OCI-LY1 (cell line): ENCODE results near the gene AKT3.

ENCODE experiments used
- H2AFZ ChIP-seq: fragments of 200-600 bp; sonication (generic), shearing (Covaris generic); 2 replicates; pipeline ENCODE4 v1.6.0; 2014; ENCODE audit warnings: antibody characterized with exemption, mild to moderate bottlenecking, low read length
- H3F3A ChIP-seq: fragments of 200-600 bp; sonication (generic), shearing (Covaris generic); 2 replicates; pipeline ENCODE4 v1.6.0; 2014; ENCODE audit warnings: mild to moderate bottlenecking, antibody characterized with exemption, low read length, moderate library complexity; ENCODE audit not compliant: insufficient read depth
- H3K27ac ChIP-seq: fragments of 200-600 bp; sonication (generic); 2 replicates; pipeline ENCODE4 v1.5.1; 2014; ENCODE audit warnings: low read length, mixed run types, mild to moderate bottlenecking, low read depth; ENCODE audit not compliant: poor library complexity, severe bottlenecking
- H3K27me3 ChIP-seq: fragments of 200-600 bp; sonication (generic); 2 replicates; pipeline ENCODE4 v1.6.0; 2014; ENCODE audit warnings: antibody characterized with exemption, mild to moderate bottlenecking, low read length, moderate library complexity; ENCODE audit not compliant: insufficient read depth
- H3K36me3 ChIP-seq: fragments of 200-600 bp; sonication (generic); 2 replicates; pipeline ENCODE4 v1.6.1; 2014; ENCODE audit warnings: mild to moderate bottlenecking, antibody characterized with exemption, low read length, moderate library complexity, mixed read lengths; ENCODE audit not compliant: insufficient read depth
- H3K4me1 ChIP-seq: fragments of 200-600 bp; sonication (generic); 2 replicates; pipeline ENCODE4 v1.5.1; 2014; ENCODE audit warnings: mild to moderate bottlenecking, low read length, moderate library complexity; ENCODE audit not compliant: insufficient read depth, severe bottlenecking
- H3K4me2 ChIP-seq: fragments of 200-600 bp; sonication (generic), shearing (Covaris generic); 2 replicates; pipeline ENCODE4 v1.6.1; 2014; ENCODE audit warnings: low read length
- H3K4me3 ChIP-seq: fragments of 200-600 bp; sonication (generic); 2 replicates; pipeline ENCODE4 v1.5.1; 2014; ENCODE audit warnings: low read length, low read depth, mild to moderate bottlenecking, mixed read lengths; ENCODE audit not compliant: poor library complexity, severe bottlenecking
- H3K79me2 ChIP-seq: fragments of 200-600 bp; shearing (Covaris generic); 2 replicates; pipeline ENCODE4 v1.6.1; 2016; ENCODE audit warnings: mixed run types, low read length, mixed read lengths; ENCODE audit not compliant: insufficient read depth
- H3K9ac ChIP-seq: fragments of 200-600 bp; sonication (generic), shearing (Covaris generic); 2 replicates; pipeline ENCODE4 v1.6.1; 2014; ENCODE audit warnings: mild to moderate bottlenecking, low read length, mixed read lengths
- H3K9me2 ChIP-seq: fragments of 200-600 bp; sonication (generic), shearing (Covaris generic); 2 replicates; pipeline ENCODE4 v1.6.1; 2014; ENCODE audit warnings: low read depth, mild to moderate bottlenecking, low read length, mixed read lengths
- H3K9me3 ChIP-seq: fragments of 200-600 bp; shearing (Covaris generic); 2 replicates; pipeline ENCODE4 v1.6.1; 2014; ENCODE audit warnings: low read length, mixed read lengths
- H4K20me1 ChIP-seq: fragments of 200-600 bp; sonication (generic), shearing (Covaris generic); 2 replicates; pipeline ENCODE4 v1.6.0; 2016; ENCODE audit warnings: mild to moderate bottlenecking, low read length; ENCODE audit not compliant: insufficient read depth
- EZH2 ChIP-seq: fragments of 200-600 bp; sonication (generic), shearing (Covaris generic); IDR thresholded peaks from 2 replicates; pipeline ENCODE4 v1.8.0; 2017; ENCODE audit warnings: borderline replicate concordance, mixed run types, mild to moderate bottlenecking, antibody characterized with exemption, low read length, moderate library complexity, mixed read lengths
- TF ChIP-seq, protein P1 (sequence below): fragments of 200-600 bp; sonication (generic), shearing (Covaris generic); IDR thresholded peaks from 2 replicates; pipeline ENCODE4 v1.5.1; 2017; ENCODE audit warnings: mild to moderate bottlenecking, antibody characterized with exemption, low read length, moderate library complexity, mixed read lengths

Gene AKT3

DNA sequence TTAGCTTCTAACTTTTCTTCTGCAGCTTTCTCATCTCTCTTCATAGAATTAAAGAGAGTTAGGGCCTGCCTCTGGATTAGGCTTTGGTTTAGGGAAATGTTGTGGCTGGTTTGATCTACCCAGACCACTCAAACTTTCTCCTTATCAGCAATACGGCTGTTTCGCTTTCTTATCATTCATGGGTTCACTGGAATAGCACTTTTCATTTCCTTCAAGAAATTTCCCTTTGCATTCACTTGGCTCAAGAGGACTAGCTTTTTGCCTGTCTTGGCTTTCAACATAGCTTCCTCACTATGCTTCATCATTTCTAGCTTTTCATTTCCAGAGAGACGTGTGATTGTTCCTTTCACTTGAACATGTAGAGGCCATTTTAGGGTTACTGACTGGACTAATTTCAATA lies 59.6 kb downstream of the AKT3 start:
- no peak overlapping the region for H3K4me2 ChIP-seq
- TF ChIP-seq, protein P1, sequence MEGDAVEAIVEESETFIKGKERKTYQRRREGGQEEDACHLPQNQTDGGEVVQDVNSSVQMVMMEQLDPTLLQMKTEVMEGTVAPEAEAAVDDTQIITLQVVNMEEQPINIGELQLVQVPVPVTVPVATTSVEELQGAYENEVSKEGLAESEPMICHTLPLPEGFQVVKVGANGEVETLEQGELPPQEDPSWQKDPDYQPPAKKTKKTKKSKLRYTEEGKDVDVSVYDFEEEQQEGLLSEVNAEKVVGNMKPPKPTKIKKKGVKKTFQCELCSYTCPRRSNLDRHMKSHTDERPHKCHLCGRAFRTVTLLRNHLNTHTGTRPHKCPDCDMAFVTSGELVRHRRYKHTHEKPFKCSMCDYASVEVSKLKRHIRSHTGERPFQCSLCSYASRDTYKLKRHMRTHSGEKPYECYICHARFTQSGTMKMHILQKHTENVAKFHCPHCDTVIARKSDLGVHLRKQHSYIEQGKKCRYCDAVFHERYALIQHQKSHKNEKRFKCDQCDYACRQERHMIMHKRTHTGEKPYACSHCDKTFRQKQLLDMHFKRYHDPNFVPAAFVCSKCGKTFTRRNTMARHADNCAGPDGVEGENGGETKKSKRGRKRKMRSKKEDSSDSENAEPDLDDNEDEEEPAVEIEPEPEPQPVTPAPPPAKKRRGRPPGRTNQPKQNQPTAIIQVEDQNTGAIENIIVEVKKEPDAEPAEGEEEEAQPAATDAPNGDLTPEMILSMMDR = no peak
- TF ChIP-seq EZH2 = no peak

DNA sequence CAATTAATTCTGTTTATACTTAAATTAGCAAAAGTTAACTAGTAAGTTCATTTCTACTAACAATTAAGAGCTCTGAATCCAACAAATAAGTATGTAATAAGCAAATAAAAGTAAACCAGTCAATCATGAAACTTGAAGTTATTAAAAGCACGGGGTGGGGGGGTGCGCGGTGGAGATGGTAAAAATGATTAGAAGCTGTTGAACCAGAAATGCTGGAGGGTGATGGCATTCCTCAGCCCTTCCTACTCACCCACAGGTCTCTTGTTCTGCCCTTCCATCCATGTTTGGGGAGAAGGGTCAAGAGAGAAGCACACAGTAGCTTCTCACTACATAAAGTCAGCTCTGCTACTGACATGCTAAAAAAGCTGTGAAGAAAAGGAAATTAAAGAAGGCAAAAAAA lies 63.5 kb downstream of the AKT3 start:
- Histone ChIP-seq H3K27me3 (no peaks in the 10 kb centered on the region), H3K4me2 (no peak overlapping the region), H2AFZ (no peak overlapping the region), H4K20me1 (no peaks in the 10 kb centered on the region), H3K9ac (no peak overlapping the region), H3F3A (no peaks in the 10 kb centered on the region), H3K9me2 (no peaks in the 10 kb centered on the region), H3K27ac (no peak overlapping the region), H3K79me2 (no peaks in the 10 kb centered on the region), H3K36me3 (no peaks in the 10 kb centered on the region), H3K9me3 (no peaks in the 10 kb centered on the region), H3K4me3 (no peak overlapping the region), H3K4me1 (no peaks in the 10 kb centered on the region)
- TF ChIP-seq, protein P1 = no peak
- no peak for TF ChIP-seq EZH2

More for the DNA sequence above, 59.6 kb downstream of the AKT3 start:
- H3K4me1 ChIP-seq = no peaks in the 10 kb centered on the region
- H2AFZ ChIP-seq = no peak overlapping the region
- no peak overlapping the region for H3K27ac ChIP-seq
- no peaks in the 10 kb centered on the region for H3K9me3 ChIP-seq
- no peaks in the 10 kb centered on the region for H3K9me2 ChIP-seq
- H3K4me3 ChIP-seq = no peak overlapping the region
- no peaks in the 10 kb centered on the region for H3K79me2 ChIP-seq
- no peaks in the 10 kb centered on the region for H3K36me3 ChIP-seq
- H4K20me1 ChIP-seq = no peaks in the 10 kb centered on the region
- no peaks in the 10 kb centered on the region for H3F3A ChIP-seq
- H3K27me3 ChIP-seq = no peaks in the 10 kb centered on the region
- H3K9ac ChIP-seq = no peak overlapping the region

DNA sequence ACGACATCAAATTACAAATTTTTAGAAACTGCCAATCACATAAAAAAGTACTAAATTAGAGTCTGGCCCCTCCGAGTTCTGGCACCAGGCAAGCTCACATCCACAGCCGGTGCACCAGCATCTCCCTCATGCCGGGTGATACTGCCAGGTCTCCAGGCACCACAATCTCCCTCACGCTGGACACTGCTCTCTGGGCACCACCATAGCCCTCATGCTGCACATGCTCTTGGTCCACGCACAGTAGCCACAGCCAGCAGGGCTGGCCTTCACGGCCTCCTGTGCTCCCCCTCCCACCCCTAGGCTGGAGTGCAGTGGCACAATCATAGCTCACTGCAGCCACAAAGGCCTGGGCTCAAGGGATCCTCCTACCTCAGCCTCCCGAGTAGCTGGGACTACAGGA lies 65.5 kb downstream of the AKT3 start:
- Histone ChIP-seq H2AFZ (no peak overlapping the region), H3K27me3 (no peaks in the 10 kb centered on the region), H3K9me3 (no peaks in the 10 kb centered on the region), H3K36me3 (no peaks in the 10 kb centered on the region), H3K27ac (no peak overlapping the region), H3K4me3 (no peak overlapping the region), H3K79me2 (no peaks in the 10 kb centered on the region), H3K4me2 (no peak overlapping the region), H3K9me2 (no peaks in the 10 kb centered on the region), H3K9ac (no peak overlapping the region), H3F3A (no peaks in the 10 kb centered on the region), H3K4me1 (no peaks in the 10 kb centered on the region), H4K20me1 (no peaks in the 10 kb centered on the region)
- TF ChIP-seq, protein P1 = no peak
- TF ChIP-seq EZH2 = no peak
